ENCODE data around the gene CHST10. TPM values are rescaled to one million over a fixed set of nuclear protein-coding genes. Genes with fewer than 3 reads are reported as not detected.

Gene CHST10
- total RNA-seq, 3 donors from 2014 or later, result 9.5 to 12.1 (median 10.3) TPM

- no peak for ATAC-seq
- H3K9me3 Mint-ChIP-seq, result no peaks in the 10 kb centered on the region
- no peak for DNase-seq
- no peaks in the 10 kb centered on the region for H3K36me3 Mint-ChIP-seq (ENCODE audit: insufficient read depth)
- H3K4me1 Mint-ChIP-seq (ENCODE audit: low read depth), result peaks cover 4% of the 10 kb centered on the region
- H3K27me3 Mint-ChIP-seq (ENCODE audit: low read depth), result no peaks in the 10 kb centered on the region
- no peak overlapping the region for H3K4me3 Mint-ChIP-seq
These were observed 6.9 kb upstream of the CHST10 start for GRCh38 chr2:100424277-100424875.

- DNase-seq (no peak), ATAC-seq (no peak)
- Mint-ChIP-seq H3K27me3 (ENCODE audit: low read depth) (no peaks in the 10 kb centered on the region), H3K4me3 (no peak overlapping the region), H3K4me1 (ENCODE audit: low read depth) (peaks cover 4% of the 10 kb centered on the region), H3K9me3 (no peaks in the 10 kb centered on the region), H3K36me3 (ENCODE audit: insufficient read depth) (no peaks in the 10 kb centered on the region)
These were observed 6.2 kb upstream of the CHST10 start for GRCh38 chr2:100423631-100424030.

GRCh38 chr2:100422320-100423055 lies 5.0 kb upstream of the CHST10 start:
- Mint-ChIP-seq H3K9me3 (no peaks in the 10 kb centered on the region), H3K36me3 (ENCODE audit: insufficient read depth) (no peaks in the 10 kb centered on the region), H3K4me1 (ENCODE audit: low read depth) (peaks cover 4% of the 10 kb centered on the region), H3K4me3 (no peak overlapping the region), H3K27me3 (ENCODE audit: low read depth) (no peaks in the 10 kb centered on the region)
- ATAC-seq, result no peak
- DNase-seq, result no peak

DNA sequence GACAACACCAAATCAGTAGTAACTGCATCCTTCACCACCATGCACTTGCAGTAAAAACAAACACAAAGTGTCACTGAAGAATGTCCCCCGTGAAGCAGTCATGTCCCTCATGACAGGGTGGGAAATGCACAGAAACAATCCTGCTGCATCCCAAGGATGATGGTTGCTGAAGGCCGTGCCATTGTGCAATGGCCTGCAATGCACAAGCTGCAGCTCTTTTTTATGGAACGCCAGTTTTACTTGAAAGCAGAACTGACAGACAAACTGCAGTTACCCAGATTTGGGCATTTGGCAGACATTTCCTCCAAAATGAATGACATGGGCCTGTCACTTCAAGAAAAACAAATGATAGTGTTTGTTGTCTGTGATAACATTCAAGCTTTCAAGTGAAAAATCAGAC lies 2.4 kb upstream of the CHST10 start:
- H3K4me3 Mint-ChIP-seq, result no peak overlapping the region
- H3K36me3 Mint-ChIP-seq (ENCODE audit: insufficient read depth), result no peaks in the 10 kb centered on the region
- DNase-seq (no peak), ATAC-seq (no peak)
- H3K27me3 Mint-ChIP-seq (ENCODE audit: low read depth), result no peaks in the 10 kb centered on the region
- H3K9me3 Mint-ChIP-seq, result no peaks in the 10 kb centered on the region
- peaks cover 21% of the 10 kb centered on the region for H3K4me1 Mint-ChIP-seq (ENCODE audit: low read depth)

- no peaks in the 10 kb centered on the region for H3K27me3 Mint-ChIP-seq (ENCODE audit: low read depth)
- peaks cover 21% of the 10 kb centered on the region for H3K4me1 Mint-ChIP-seq (ENCODE audit: low read depth)
- H3K9me3 Mint-ChIP-seq, result no peaks in the 10 kb centered on the region
- no peak for DNase-seq
- H3K4me3 Mint-ChIP-seq, result peak overlapping the region; percentile 79
- ATAC-seq, result peak in 1 of 2 donors; percentile 20
- H3K36me3 Mint-ChIP-seq (ENCODE audit: insufficient read depth), result no peaks in the 10 kb centered on the region
These were observed 1.0 kb upstream of the CHST10 start for GRCh38 chr2:100418406-100418962.

DNA sequence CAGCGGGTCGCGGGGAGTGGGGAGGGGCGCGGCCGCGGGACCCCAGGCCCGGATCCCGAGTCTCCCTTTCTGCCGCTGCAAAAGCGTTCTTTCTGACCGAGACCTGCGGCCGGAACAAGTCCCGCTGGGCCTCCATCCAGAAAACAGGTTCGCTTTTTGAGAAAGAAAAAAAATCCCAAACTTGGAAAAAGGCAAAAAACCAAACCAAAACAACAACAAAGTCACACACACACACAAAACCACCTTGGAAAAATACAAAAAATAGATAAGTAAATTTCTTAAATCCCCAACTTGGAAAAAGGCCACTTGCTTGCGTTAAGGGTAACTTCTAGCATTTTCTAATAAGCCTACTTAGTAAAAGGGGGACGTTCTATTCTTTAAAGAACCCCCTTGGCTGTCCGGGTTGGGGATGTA lies 250 bp upstream of the CHST10 start:
- Mint-ChIP-seq H3K36me3 (ENCODE audit: insufficient read depth) (no peaks in the 10 kb centered on the region), H3K27me3 (ENCODE audit: low read depth) (no peaks in the 10 kb centered on the region), H3K9me3 (no peaks in the 10 kb centered on the region), H3K4me1 (ENCODE audit: low read depth) (peaks cover 21% of the 10 kb centered on the region), H3K4me3 (peak overlapping the region; percentile 79)
- DNase-seq (no peak), ATAC-seq (no peak)

GRCh38 chr2:100416397-100416934 lies 1.0 kb downstream of the CHST10 start:
- H3K27me3 Mint-ChIP-seq (ENCODE audit: low read depth), result no peaks in the 10 kb centered on the region
- no peak for DNase-seq
- no peaks in the 10 kb centered on the region for H3K36me3 Mint-ChIP-seq (ENCODE audit: insufficient read depth)
- no peaks in the 10 kb centered on the region for H3K9me3 Mint-ChIP-seq
- ATAC-seq, result no peak
- H3K4me3 Mint-ChIP-seq, result peak overlapping the region; percentile 89
- H3K4me1 Mint-ChIP-seq (ENCODE audit: low read depth), result peaks cover 21% of the 10 kb centered on the region

DNA sequence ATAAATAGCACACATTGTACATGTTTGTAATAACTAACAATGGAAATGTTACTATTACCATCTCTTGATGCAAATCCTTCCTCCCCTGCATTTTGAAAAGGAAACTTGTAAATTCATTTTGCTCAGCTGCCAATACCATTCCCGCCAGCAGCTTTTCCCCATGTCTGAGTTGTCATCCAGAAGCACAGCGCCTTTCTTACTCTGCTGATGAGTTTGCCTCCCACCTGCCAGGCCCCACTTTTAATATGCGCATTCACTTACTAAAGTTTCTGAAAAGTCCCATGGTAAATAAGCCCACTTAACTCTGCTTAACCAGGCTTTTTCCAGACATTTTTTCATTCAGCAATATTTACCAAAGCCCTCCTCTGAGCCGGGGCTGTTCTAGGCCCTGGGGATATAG lies 3.9 kb downstream of the CHST10 start:
- Mint-ChIP-seq H3K4me1 (ENCODE audit: low read depth) (peaks cover 21% of the 10 kb centered on the region), H3K36me3 (ENCODE audit: insufficient read depth) (peaks cover 2% of the 10 kb centered on the region), H3K27me3 (ENCODE audit: low read depth) (no peaks in the 10 kb centered on the region), H3K4me3 (no peak overlapping the region), H3K9me3 (no peaks in the 10 kb centered on the region)
- DNase-seq, result no peak
- no peak for ATAC-seq

DNA sequence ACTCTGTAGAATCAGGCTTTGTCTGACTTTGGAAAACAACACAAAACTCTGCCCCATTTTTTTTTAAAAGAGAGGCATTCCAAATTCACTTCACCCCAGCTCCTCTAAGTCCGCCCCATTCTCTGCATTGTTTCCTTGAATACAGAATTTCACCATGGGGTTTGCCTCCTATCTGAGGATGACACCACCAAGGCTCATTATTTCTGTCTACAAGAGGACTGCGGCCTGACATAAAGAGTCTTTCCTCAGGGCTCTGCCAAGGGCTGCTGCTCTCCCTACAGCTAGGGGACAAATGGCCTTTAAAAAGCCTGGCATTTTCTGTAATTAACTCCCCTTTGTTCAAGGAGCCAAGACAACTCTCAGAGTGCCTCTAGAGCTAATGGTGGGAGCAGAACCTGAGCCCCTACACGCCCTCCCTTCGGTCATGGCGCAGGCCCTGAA lies 4.6 kb downstream of the CHST10 start:
- no peaks in the 10 kb centered on the region for H3K27me3 Mint-ChIP-seq (ENCODE audit: low read depth)
- peaks cover 2% of the 10 kb centered on the region for H3K36me3 Mint-ChIP-seq (ENCODE audit: insufficient read depth)
- no peaks in the 10 kb centered on the region for H3K9me3 Mint-ChIP-seq
- no peak overlapping the region for H3K4me3 Mint-ChIP-seq
- ATAC-seq, result no peak
- peaks cover 17% of the 10 kb centered on the region for H3K4me1 Mint-ChIP-seq (ENCODE audit: low read depth)
- DNase-seq, result no peak

- DNase-seq, result no peak
- no peaks in the 10 kb centered on the region for H3K27me3 Mint-ChIP-seq (ENCODE audit: low read depth)
- no peak for ATAC-seq
- H3K9me3 Mint-ChIP-seq, result no peaks in the 10 kb centered on the region
- peaks cover 2% of the 10 kb centered on the region for H3K36me3 Mint-ChIP-seq (ENCODE audit: insufficient read depth)
- no peak overlapping the region for H3K4me3 Mint-ChIP-seq
- H3K4me1 Mint-ChIP-seq (ENCODE audit: low read depth), result peaks cover 17% of the 10 kb centered on the region
These were observed 5.0 kb downstream of the CHST10 start for GRCh38 chr2:100412466-100412865.

DNA sequence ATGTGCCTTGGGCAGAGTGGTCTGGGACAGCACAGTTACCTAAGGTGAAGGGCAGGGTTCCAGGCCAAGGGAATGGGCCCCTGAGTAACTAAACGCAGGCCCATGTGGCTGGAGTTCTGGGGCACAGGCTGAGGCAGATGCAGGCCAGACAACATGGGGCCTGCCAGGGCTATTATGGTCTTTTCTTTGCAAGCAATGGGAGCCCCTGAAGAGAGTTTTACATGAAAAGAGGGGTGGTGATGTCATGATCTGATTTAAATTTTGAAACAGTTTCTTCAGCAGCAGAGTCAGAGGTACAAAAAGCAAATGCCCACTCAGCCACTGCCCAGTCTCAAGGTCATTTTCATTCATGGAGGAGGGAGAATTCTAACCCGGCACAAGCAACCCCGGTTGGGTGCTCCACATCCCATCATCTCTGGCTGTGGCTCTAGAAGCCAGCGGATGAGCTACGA lies 5.6 kb downstream of the CHST10 start:
- no peaks in the 10 kb centered on the region for H3K9me3 Mint-ChIP-seq
- DNase-seq (no peak), ATAC-seq (no peak)
- no peaks in the 10 kb centered on the region for H3K27me3 Mint-ChIP-seq (ENCODE audit: low read depth)
- H3K4me3 Mint-ChIP-seq, result no peak overlapping the region
- peaks cover 14% of the 10 kb centered on the region for H3K4me1 Mint-ChIP-seq (ENCODE audit: low read depth)
- peaks cover 2% of the 10 kb centered on the region for H3K36me3 Mint-ChIP-seq (ENCODE audit: insufficient read depth)

DNA sequence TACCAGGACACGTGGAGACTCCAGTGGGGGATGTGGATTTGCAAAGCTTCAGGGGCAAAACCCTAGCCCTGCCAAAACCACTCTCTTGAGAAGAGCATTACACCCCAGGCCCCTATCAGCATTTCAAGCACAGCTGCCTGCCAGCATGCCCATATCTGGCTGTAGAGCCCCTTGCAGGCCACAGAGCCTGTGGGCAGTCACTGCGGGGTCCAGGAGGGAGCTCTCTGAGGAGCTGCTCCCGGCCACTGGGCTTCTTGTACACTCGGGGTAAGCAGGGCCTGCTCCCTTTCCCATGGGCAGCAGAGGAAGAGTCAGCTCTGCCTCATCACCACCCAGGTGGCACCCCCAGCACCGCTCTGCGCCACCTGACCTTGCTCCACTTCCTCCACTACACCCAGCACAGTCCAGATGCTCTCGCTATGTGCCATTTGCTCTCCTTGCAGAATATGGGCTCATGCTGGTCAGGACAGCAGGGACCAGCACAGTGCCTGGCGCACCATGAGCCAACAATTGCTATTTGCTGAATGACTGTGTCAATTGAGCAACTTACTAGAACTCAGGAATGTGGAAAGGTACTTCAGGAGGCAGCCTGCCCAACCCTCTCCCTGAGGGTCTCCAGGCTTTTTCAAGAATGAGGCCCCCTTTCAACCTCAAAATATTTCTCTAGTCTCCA lies 7.4 kb downstream of the CHST10 start:
- Mint-ChIP-seq H3K9me3 (no peaks in the 10 kb centered on the region), H3K4me1 (ENCODE audit: low read depth) (no peaks in the 10 kb centered on the region), H3K4me3 (no peak overlapping the region), H3K27me3 (ENCODE audit: low read depth) (no peaks in the 10 kb centered on the region), H3K36me3 (ENCODE audit: insufficient read depth) (peaks cover 2% of the 10 kb centered on the region)
- no peak for DNase-seq
- ATAC-seq, result no peak

GRCh38 chr2:100409461-100409860 lies 8.0 kb downstream of the CHST10 start:
- H3K9me3 Mint-ChIP-seq, result no peaks in the 10 kb centered on the region
- no peak overlapping the region for H3K4me3 Mint-ChIP-seq
- ATAC-seq, result no peak
- no peaks in the 10 kb centered on the region for H3K4me1 Mint-ChIP-seq (ENCODE audit: low read depth)
- H3K27me3 Mint-ChIP-seq (ENCODE audit: low read depth), result no peaks in the 10 kb centered on the region
- no peak for DNase-seq
- peaks cover 2% of the 10 kb centered on the region for H3K36me3 Mint-ChIP-seq (ENCODE audit: insufficient read depth)

DNA sequence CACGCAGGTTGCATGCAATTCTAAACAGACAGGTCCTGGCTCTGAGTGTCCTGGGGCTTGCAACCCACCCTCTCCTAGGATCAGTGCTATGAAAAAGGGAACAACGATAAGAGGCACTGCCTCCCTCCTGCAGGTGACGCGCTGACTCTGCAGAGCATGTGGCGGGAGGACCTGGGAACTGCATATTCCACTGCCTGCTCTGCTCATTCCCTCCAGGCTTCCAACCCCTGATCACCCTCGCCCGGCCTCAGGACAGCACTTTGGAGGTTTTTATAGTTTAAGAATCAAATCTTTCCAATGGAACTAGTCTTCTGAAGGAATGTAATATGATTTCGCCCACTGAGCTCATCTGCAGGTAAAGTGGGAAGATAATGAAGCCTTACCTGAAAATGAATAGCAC lies 8.5 kb downstream of the CHST10 start:
- ATAC-seq (no peak), DNase-seq (no peak)
- no peak overlapping the region for H3K4me3 Mint-ChIP-seq
- peaks cover 4% of the 10 kb centered on the region for H3K36me3 Mint-ChIP-seq (ENCODE audit: insufficient read depth)
- no peaks in the 10 kb centered on the region for H3K4me1 Mint-ChIP-seq (ENCODE audit: low read depth)
- no peaks in the 10 kb centered on the region for H3K27me3 Mint-ChIP-seq (ENCODE audit: low read depth)
- H3K9me3 Mint-ChIP-seq, result no peaks in the 10 kb centered on the region
